Duodenal mucosa (tissue), 2 donors: ENCODE data around the gene LINC01488.

Experiments
- H3K27ac ChIP-seq: one replicate; pipeline ENCODE4 v1.7.0; 2013; ENCODE audit warnings: low read depth, low read length
- H3K27me3 ChIP-seq, 2 donors: one replicate each; pipeline ENCODE4 v1.7.0; 2013; ENCODE audit warnings: low read length in 2 of 2, control low read depth in 1 of 2; ENCODE audit not compliant: insufficient read depth in 2 of 2, control insufficient read depth in 1 of 2
- H3K36me3 ChIP-seq, 2 donors: one replicate each; pipeline ENCODE4 v1.7.0; 2013; ENCODE audit warnings: low read length in 2 of 2, control low read depth in 1 of 2; ENCODE audit not compliant: insufficient read depth in 2 of 2, control insufficient read depth in 1 of 2
- H3K4me1 ChIP-seq, 2 donors: one replicate each; pipeline ENCODE4 v1.7.0; 2013; ENCODE audit warnings: low read length in 2 of 2, control low read depth in 1 of 2; ENCODE audit not compliant: insufficient read depth in 2 of 2, control insufficient read depth in 1 of 2
- H3K4me3 ChIP-seq, 2 donors: one replicate each; pipeline ENCODE4 v1.7.0; 2013; ENCODE audit warnings: low read length in 2 of 2, low read depth in 1 of 2
- H3K9ac ChIP-seq, 2 donors: one replicate each; pipeline ENCODE4 v1.7.0; 2013; ENCODE audit warnings: low read length in 2 of 2, low read depth in 1 of 2
- H3K9me3 ChIP-seq, 2 donors: one replicate each; pipeline ENCODE4 v1.7.0; 2013; ENCODE audit warnings: low read length in 2 of 2, control low read depth in 1 of 2; ENCODE audit not compliant: control insufficient read depth in 1 of 2

LINC01488 gene

DNA sequence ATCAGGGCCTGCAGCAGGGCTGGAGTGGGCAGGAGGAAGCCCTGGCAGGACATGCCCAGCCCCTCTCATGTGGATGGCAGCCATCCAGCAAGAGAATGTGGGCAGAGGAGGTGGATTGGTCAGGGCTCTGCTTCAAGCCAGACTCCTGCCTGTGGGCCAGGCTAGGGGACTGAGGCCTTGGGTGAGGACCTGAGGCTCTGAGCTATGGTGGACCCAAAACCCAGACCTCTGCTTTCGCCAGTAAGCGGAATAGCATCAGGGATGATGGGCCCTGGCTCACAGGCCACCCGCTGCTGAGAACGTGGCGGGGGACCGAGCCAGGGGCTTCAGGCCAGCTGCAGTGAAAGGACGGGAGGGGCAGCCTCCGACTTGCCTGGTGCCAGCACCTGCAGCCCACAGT is 57.4 kb downstream of the LINC01488 start:
- no peak overlapping the region for H3K27ac ChIP-seq

DNA sequence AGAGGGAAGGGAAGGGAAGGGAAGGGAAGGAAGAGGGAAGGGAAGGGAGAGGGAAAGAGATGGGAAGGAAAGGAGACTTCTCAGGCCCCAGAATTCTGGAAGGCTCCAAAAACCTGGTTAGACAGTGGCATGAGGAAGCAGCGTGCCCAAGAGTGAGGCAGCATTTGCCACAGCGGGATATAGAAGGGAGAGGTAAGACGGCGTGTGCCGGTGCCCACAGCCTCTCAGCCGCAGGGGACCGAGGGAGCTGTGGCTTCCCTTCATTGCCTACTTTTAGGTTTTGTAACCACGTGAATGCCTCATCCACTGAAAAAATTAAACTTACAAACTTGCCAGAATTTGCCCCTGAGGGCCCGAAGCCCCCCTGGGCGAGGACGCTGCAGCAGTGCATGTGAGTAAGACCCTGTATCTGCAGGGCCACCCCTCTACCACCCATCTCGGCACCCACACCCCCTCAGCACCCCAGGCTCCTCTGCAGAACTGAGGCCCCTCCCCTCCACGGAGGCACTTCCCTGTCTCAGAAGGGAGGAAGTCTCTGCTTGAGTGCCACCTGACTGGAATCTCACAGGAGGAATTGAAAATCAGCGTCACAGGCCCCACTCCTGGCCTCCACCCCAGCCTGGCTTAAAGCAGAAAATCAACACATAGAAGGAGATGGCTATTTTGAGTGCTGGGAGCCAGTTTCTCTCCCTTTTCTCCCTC is 58.1 kb downstream of the LINC01488 start:
- Histone ChIP-seq H3K36me3 (no peaks in the 10 kb centered on the region), H3K9me3 (no peaks in the 10 kb centered on the region), H3K4me1 (peaks cover 4 to 6% of the 10 kb centered on the region in 2 donors), H3K4me3 (no peak overlapping the region), H3K27me3 (no peaks in the 10 kb centered on the region), H3K9ac (no peak overlapping the region), H3K27ac (no peak overlapping the region)

More for the DNA sequence above, 57.4 kb downstream of the LINC01488 start:
- H3K9ac ChIP-seq = no peak overlapping the region
- H3K4me1 ChIP-seq = peaks cover 6 to 8% of the 10 kb centered on the region in 2 donors
- H3K4me3 ChIP-seq = no peak overlapping the region
- H3K9me3 ChIP-seq = no peaks in the 10 kb centered on the region
- no peaks in the 10 kb centered on the region for H3K27me3 ChIP-seq
- H3K36me3 ChIP-seq = no peaks in the 10 kb centered on the region

DNA sequence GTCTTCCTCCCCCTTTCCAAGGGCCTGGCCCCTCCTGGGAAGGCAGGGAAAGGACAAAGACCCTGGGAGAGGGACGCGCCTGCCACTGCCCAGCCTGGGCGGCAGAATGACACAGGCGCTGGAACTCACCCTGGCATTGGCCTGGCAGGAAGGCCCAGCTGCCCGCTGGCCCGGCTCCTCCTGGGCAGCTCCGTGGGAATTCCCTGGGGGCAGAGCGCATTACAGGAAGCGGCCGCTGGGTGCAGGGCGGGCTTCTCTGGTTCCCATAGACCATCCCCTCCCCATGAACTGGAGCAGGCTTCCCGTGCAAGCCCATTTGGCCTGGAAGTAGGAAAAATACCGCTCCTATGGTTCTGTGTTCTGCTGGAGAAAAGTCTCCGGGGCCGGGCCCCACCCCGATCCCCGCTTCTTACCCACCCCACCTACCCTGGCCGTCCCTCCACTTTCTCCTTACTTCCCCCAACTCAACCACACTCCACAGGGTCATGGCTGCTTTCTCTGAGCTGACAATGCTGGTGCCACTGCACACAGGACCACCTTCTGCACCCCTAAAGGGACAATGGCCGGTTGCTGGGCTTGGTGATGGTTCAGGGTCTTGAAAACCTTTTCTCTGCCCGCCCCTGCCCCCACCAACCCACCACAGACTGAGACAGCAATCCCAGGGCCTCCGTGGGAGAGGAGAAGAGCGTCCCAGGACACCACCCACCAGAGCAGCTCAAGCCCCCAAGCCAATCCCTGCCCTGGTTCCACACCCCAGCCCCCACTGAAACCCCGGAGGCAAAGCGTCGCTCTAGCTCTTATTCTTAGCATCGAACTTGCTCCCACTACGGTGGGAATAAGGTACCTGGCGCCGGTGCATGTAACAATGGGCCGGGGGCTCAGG is 58.9 kb downstream of the LINC01488 start:
- H3K9ac ChIP-seq = no peak overlapping the region
- no peak overlapping the region for H3K4me3 ChIP-seq
- H3K9me3 ChIP-seq = no peaks in the 10 kb centered on the region
- H3K27me3 ChIP-seq = no peaks in the 10 kb centered on the region
- no peak overlapping the region for H3K27ac ChIP-seq
- H3K36me3 ChIP-seq = no peaks in the 10 kb centered on the region
- H3K4me1 ChIP-seq = peaks cover 4 to 6% of the 10 kb centered on the region in 2 donors

DNA sequence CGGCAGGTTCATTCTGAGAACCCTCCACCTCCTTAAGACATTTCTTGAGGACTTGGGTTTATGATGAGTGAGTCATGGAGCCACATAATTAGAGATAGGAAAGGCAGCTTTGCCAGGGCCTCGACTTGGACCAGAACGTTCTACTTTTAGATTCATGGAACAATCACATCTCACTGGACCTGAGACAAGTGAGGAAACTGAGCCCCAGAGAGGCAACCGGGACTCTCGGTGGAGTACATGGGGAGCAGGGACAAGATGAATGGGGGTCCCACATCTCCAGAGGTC is 59.5 kb downstream of the LINC01488 start:
- Histone ChIP-seq H3K36me3 (no peaks in the 10 kb centered on the region), H3K9ac (no peak overlapping the region), H3K27me3 (no peaks in the 10 kb centered on the region), H3K9me3 (no peaks in the 10 kb centered on the region), H3K4me1 (peaks cover 4 to 6% of the 10 kb centered on the region in 2 donors), H3K4me3 (no peak overlapping the region), H3K27ac (no peak overlapping the region)

DNA sequence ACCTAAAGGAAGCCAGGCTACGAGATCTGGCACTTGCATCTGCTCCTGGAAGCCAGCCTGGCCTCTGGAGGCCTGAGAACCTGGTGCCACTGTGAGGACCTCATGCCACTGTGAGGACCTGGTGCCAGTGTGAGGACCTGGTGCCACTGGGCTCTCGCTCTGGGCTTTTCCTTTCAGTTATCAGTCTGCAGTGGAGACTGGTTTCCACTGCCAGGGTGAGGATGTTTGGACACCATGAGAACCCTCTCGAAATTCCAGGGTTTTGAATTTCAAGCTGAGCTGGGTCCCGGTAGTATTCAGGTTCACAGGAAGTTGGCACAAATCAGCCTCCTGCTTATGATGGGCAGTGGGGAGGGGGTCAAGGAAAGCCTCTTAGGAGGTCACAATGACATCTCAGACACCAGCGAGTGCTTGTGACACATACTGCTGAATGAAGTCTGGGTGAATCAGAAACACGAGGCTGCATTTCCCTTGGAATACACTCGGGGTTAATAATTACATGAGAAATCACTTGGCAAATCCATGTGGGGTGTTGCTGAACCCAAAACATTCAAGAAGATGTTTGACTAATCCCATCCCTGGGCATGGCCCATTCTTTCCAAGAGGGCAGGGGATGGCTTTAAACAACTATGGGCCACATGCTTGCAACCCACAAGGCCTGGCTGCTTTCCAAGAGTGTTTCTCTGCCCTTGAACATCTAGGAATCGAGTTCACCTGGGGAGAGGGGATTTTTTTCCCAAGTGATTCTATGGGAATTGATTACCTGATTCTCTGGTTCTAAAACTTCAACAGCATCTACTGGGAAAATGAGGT is 60.2 kb downstream of the LINC01488 start:
- Histone ChIP-seq H3K9me3 (no peaks in the 10 kb centered on the region), H3K27ac (no peak overlapping the region), H3K36me3 (no peaks in the 10 kb centered on the region), H3K4me1 (peaks cover 4 to 6% of the 10 kb centered on the region in 2 donors), H3K9ac (no peak overlapping the region), H3K4me3 (no peak overlapping the region), H3K27me3 (no peaks in the 10 kb centered on the region)

DNA sequence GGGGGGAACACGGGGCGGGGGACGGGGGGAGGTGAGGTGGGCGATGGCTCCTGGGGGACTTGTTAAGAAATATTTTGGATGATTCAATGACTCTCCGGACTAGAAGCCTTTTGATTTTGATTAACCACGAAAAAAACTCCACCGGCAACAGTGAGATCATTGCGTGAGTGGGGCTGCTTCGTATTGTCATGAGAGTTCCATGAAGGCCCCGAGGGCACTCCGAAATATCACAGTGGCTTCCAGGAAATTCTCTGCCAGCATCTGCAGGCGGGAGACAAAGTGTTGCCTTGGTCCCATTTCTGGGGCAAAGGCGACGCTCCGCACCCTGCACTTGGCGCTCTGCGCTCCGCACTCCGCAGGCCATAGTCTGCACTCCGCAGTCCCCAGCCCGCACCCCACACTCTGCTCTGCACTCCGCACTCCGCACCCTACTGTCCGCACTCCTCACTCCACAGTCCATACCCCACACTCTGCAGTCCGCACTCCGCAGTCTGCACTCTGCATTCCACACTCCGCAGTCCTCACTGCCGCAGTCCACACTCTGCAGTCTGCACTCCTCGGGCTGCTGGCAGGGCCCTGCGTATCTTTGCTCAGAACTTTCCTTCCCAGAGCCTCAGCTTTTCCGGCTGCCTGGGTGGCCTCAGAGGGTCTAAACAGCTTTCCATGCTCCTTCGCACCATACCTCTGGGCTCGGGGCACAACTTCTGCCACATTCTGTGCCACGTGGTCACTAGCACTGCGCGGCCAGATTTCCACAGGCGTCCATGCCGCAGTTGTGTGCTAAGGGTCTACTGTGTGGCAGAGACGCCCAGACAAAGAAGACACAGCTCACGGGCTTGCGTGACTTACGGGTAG is 61.1 kb downstream of the LINC01488 start:
- peaks cover 4 to 6% of the 10 kb centered on the region in 2 donors for H3K4me1 ChIP-seq
- H3K27ac ChIP-seq = no peak overlapping the region
- H3K4me3 ChIP-seq = no peak overlapping the region
- H3K27me3 ChIP-seq = no peaks in the 10 kb centered on the region
- H3K9ac ChIP-seq = no peak overlapping the region
- H3K36me3 ChIP-seq = no peaks in the 10 kb centered on the region
- no peaks in the 10 kb centered on the region for H3K9me3 ChIP-seq
